HCT116 (cell line): ENCODE measurements around the gene SPX. TPM values are rescaled to one million over a fixed set of nuclear protein-coding genes. Genes with fewer than 3 reads are reported as not detected.

Experiments used
- ATAC-seq: fragments of 200-7000 bp; cut with Tn5 transposase; 2 replicates; pipeline ENCODE4 v1.9.1; 2020; ENCODE audit warnings: mild to moderate bottlenecking, moderate library complexity
- BruUV-seq: library from RNA; stranded (reverse); fragments of 400-500 nt; replicated peaks from 2 replicates; lab custom pipeline; 2021; lab: Mats Ljungman, UMichigan
- CTCF ChIA-PET: fragments of 300-600 bp; sonication (Branson Sonifier 250); formaldehyde crosslinking; loops from one replicate; lab custom pipeline; 2021; ENCODE audit warnings: antibody characterized with exemption; lab: Charles Lee
- POLR2A ChIA-PET: fragments of 300-600, 350-600 bp; sonication (Branson Sonifier 250); formaldehyde crosslinking; loops from one replicate; lab custom pipeline; 2021; ENCODE audit warnings: antibody characterized with exemption; lab: Charles Lee
- RAD21 ChIA-PET, 2 experiments: fragments of 300-600 bp; sonication (Branson Sonifier 250); formaldehyde crosslinking; loops; one replicate each; lab custom pipeline; 2023; ENCODE audit warnings: low total read pairs in 2 of 2; ENCODE audit not compliant: uncharacterized antibody in 2 of 2, unreplicated experiment in 2 of 2, low non-redundant PET in 1 of 2; lab: Charles Lee
- DNase-seq: peaks from one replicate; pipeline ENCODE4 v3.0.0-alpha.2; 2010; ENCODE audit warnings: low read depth, low spot score
- H2AFZ ChIP-seq: fragments of 200-600 bp; shearing (Covaris generic), sonication (generic); 2 replicates; pipeline ENCODE4 v1.6.1; 2017; ENCODE audit warnings: low read depth, mixed run types, mixed read lengths, antibody characterized with exemption, low read length; ENCODE audit not compliant: poor library complexity, severe bottlenecking
- H3K27ac ChIP-seq: 2 replicates; pipeline ENCODE4 v1.5.1; 2012; ENCODE audit warnings: low read depth, low read length
- H3K27me3 ChIP-seq: fragments of 200-600 bp; sonication (generic); 2 replicates; pipeline ENCODE4 v1.6.1; 2016; ENCODE audit warnings: mixed run types, low read length, mixed read lengths; ENCODE audit not compliant: insufficient read depth
- H3K36me3 ChIP-seq, 2 experiments: fragments of 200-500 bp in 1 of 2; fragments of 200-600 bp in 1 of 2; sonication (Bioruptor generic) in 1 of 2; sonication (generic) in 1 of 2; 2 replicates each; pipeline versions ENCODE4 v1.5.1 to v1.6.1; 2014 to 2016; ENCODE audit warnings: low read length in 2 of 2, inconsistent platforms in 1 of 2, mixed read lengths in 1 of 2, mixed run types in 1 of 2; ENCODE audit not compliant: insufficient read depth in 2 of 2, control insufficient read depth in 1 of 2
- H3K4me1 ChIP-seq, 2 experiments: fragments of 200-600 bp in 1 of 2; sonication (generic) in 1 of 2; 2 replicates each; pipeline versions ENCODE4 v1.5.1 to v1.6.1; 2012 to 2017; ENCODE audit warnings: low read length in 2 of 2, inconsistent platforms in 1 of 2, mild to moderate bottlenecking in 1 of 2, mixed read lengths in 1 of 2, mixed run types in 1 of 2, moderate library complexity in 1 of 2; ENCODE audit not compliant: insufficient read depth in 2 of 2, control insufficient read depth in 1 of 2
- H3K4me2 ChIP-seq: fragments of 200-600 bp; sonication (generic); 2 replicates; pipeline ENCODE4 v1.6.1; 2017; ENCODE audit warnings: mixed run types, low read length, mixed read lengths
- H3K4me3 ChIP-seq, 2 experiments: fragments of 200-600 bp in 1 of 2; sonication (generic) in 1 of 2; replicated peaks in 1 of 2; 2 replicates each; pipeline ENCODE4 v1.5.1; 2011 to 2016; ENCODE audit warnings: low read length in 2 of 2, control low read depth in 1 of 2, low read depth in 1 of 2, mild to moderate bottlenecking in 1 of 2, mixed read lengths in 1 of 2, mixed run types in 1 of 2
- H3K79me2 ChIP-seq: fragments of 200-600 bp; sonication (generic); 2 replicates; pipeline ENCODE4 v1.6.1; 2017; ENCODE audit warnings: mild to moderate bottlenecking, mixed run types, low read length, moderate library complexity, mixed read lengths; ENCODE audit not compliant: insufficient read depth
- H3K9ac ChIP-seq: fragments of 200-600 bp; sonication (generic); 2 replicates; pipeline ENCODE4 v1.6.1; 2016; ENCODE audit warnings: low read length, mixed read lengths
- H3K9me2 ChIP-seq: fragments of 200-600 bp; sonication (generic), shearing (Covaris generic); 2 replicates; pipeline ENCODE4 v1.6.1; 2017; ENCODE audit warnings: mixed run types, mild to moderate bottlenecking, moderate library complexity; ENCODE audit not compliant: insufficient read depth
- H3K9me3 ChIP-seq, 2 experiments: fragments of 200-500 bp in 1 of 2; fragments of 200-600 bp in 1 of 2; sonication (Bioruptor generic) in 1 of 2; sonication (generic) in 1 of 2; 2 replicates each; pipeline ENCODE4 v1.6.1; 2014 to 2017; ENCODE audit warnings: low read length in 2 of 2, mixed read lengths in 2 of 2, inconsistent platforms in 1 of 2, low read depth in 1 of 2, mild to moderate bottlenecking in 1 of 2, mixed run types in 1 of 2, moderate library complexity in 1 of 2; ENCODE audit not compliant: control insufficient read depth in 1 of 2, insufficient read depth in 1 of 2
- H4K20me1 ChIP-seq: fragments of 200-600 bp; sonication (generic), shearing (Covaris generic); 2 replicates; pipeline ENCODE4 v1.6.1; 2017; ENCODE audit warnings: mixed run types, mild to moderate bottlenecking, moderate library complexity; ENCODE audit not compliant: insufficient read depth
- FOSL1 ChIP-seq: IDR thresholded peaks from 2 replicates; pipeline ENCODE4 v1.6.1; 2012; ENCODE audit warnings: low read depth
- JUND ChIP-seq: IDR thresholded peaks from 2 replicates; pipeline ENCODE4 v1.6.1; 2012
- SP1 ChIP-seq: IDR thresholded peaks from 2 replicates; pipeline ENCODE4 v1.6.1; 2012; ENCODE audit warnings: low read depth
- ZNF274 ChIP-seq: fragments of 200-500 bp; sonication (Bioruptor generic); IDR thresholded peaks from 2 replicates; pipeline ENCODE4 v1.6.1; 2014; ENCODE audit warnings: mild to moderate bottlenecking, low read depth, low read length, inconsistent platforms
- intact Hi-C: fragments of 100-400 bp; cut with micrococcal nuclease; formaldehyde crosslinking; loops from 2 replicates; pipeline ENCODE4 v1.10.0; 2022
- total RNA-seq: library from RNA; stranded (reverse); gene quantifications from one replicate; pipeline ENCODE4 v1.2.1, GENCODE V29; 2021; ENCODE audit not compliant: unreplicated experiment
- TF ChIP-seq, protein P1 (sequence below), 3 experiments: fragments of 200-600 bp in 1 of 3; sonication (generic) in 1 of 3; IDR thresholded peaks in 2 of 3; conservative IDR thresholded peaks in 1 of 3; 2 replicates each; pipeline ENCODE4 v1.5.1; 2012 to 2017; ENCODE audit warnings: low read depth in 2 of 3, low read length in 2 of 3, antibody characterized with exemption in 1 of 3, borderline replicate concordance in 1 of 3, control low read depth in 1 of 3, mild to moderate bottlenecking in 1 of 3, mixed read lengths in 1 of 3, mixed run types in 1 of 3, moderate library complexity in 1 of 3; ENCODE audit not compliant: insufficient read depth in 1 of 3

The SPX gene
- total RNA-seq, 1 experiment from 2014 or later = 0.76 TPM

DNA sequence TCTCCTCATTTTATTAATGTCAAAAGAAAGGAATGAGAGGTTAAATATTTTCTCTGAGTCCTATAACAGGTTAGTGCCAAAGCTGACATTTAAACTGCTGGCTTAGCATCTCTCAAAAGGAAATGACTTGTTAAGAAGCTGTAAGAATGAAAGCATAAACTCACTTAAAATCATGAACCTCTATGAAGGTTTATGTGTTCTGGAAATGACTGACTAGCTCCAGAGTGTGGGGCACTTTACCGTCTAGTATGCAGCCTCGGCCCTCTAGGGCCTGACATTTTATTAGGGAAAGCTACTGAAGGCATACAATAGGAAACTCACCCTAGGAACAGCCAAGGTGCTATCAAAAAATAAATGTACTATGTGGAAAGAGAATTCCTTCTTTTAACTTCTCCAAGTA is 35.1 kb downstream of the SPX start:
- Histone ChIP-seq H3K4me3 (no peak overlapping the region), H3K79me2 (no peaks in the 10 kb centered on the region), H3K9ac (no peak overlapping the region), H3K9me2 (no peaks in the 10 kb centered on the region), H3K4me1 (no peaks in the 10 kb centered on the region), H3K27ac (no peak overlapping the region), H3K27me3 (no peaks in the 10 kb centered on the region), H2AFZ (no peak overlapping the region), H4K20me1 (no peaks in the 10 kb centered on the region), H3K9me3 (no peaks in the 10 kb centered on the region), H3K36me3 (no peaks in the 10 kb centered on the region), H3K4me2 (no peak overlapping the region)
- no peak for TF ChIP-seq FOSL1
- TF ChIP-seq ZNF274 = no peak
- intact Hi-C loops = no loop called here
- ATAC-seq = no peak
- ChIA-PET POLR2A (no interaction called here), RAD21 (interaction anchor here in 1 of 2 experiments (0.5 kb wide), 1 partner anchor 123 kb away, joined by 3 read pairs; no protein-coding TSS in a partner anchor), CTCF (no interaction called here)
- no TSS peak for BruUV-seq
- DNase-seq = no peak

DNA sequence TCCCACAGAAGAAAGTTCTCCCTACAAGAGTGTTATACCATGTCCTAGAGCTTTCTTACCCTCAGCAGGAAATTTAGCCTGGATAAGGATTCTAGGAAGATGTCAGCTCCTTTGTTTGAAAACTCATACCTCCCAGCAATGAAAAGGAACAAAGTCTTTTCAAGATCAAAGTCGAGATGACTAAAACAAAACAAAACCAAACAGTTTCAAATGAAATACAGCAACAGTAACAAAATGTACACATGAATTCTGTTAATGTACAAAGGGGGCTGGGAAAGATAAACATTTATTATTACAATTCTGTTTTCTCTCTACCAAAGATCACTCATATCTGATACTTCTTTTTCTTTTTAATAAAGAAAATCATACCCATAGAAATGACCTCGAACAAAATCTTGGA is 36.8 kb downstream of the SPX start:
- H3K9ac ChIP-seq = no peak overlapping the region
- CTCF ChIA-PET = no interaction called here
- no peak overlapping the region for H2AFZ ChIP-seq
- H4K20me1 ChIP-seq = no peaks in the 10 kb centered on the region
- H3K4me2 ChIP-seq = no peak overlapping the region
- H3K4me1 ChIP-seq = no peaks in the 10 kb centered on the region
- H3K9me2 ChIP-seq = no peaks in the 10 kb centered on the region
- POLR2A ChIA-PET = no interaction called here
- no peak for DNase-seq
- no peaks in the 10 kb centered on the region for H3K79me2 ChIP-seq
- H3K4me3 ChIP-seq = no peak overlapping the region
- H3K27me3 ChIP-seq = no peaks in the 10 kb centered on the region
- H3K27ac ChIP-seq = no peak overlapping the region
- ATAC-seq = no peak
- TF ChIP-seq, protein P1, sequence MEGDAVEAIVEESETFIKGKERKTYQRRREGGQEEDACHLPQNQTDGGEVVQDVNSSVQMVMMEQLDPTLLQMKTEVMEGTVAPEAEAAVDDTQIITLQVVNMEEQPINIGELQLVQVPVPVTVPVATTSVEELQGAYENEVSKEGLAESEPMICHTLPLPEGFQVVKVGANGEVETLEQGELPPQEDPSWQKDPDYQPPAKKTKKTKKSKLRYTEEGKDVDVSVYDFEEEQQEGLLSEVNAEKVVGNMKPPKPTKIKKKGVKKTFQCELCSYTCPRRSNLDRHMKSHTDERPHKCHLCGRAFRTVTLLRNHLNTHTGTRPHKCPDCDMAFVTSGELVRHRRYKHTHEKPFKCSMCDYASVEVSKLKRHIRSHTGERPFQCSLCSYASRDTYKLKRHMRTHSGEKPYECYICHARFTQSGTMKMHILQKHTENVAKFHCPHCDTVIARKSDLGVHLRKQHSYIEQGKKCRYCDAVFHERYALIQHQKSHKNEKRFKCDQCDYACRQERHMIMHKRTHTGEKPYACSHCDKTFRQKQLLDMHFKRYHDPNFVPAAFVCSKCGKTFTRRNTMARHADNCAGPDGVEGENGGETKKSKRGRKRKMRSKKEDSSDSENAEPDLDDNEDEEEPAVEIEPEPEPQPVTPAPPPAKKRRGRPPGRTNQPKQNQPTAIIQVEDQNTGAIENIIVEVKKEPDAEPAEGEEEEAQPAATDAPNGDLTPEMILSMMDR (IDR thresholded peaks at IDR 0.05 in 2 of 3, conservative IDR thresholded peaks at IDR 0.05 in 1 of 3; ENCODE audit: borderline replicate concordance in 1 of 3, insufficient read depth in 1 of 3, low read depth in 2 of 3, low read length in 2 of 3) = no peak
- no peak for TF ChIP-seq JUND
- TF ChIP-seq SP1 = no peak
- intact Hi-C loops = no loop called here
- H3K9me3 ChIP-seq = no peaks in the 10 kb centered on the region
- BruUV-seq = no TSS peak
- no peaks in the 10 kb centered on the region for H3K36me3 ChIP-seq
- RAD21 ChIA-PET = no interaction called here
